Measurements from ENCODE around the gene ZCCHC14.
"Not testable (repeated sequence)": the region's sequence is repeated elsewhere in the genome, so short reads cannot be mapped to it uniquely, and the experiment has no call there.

The ZCCHC14 gene

DNA sequence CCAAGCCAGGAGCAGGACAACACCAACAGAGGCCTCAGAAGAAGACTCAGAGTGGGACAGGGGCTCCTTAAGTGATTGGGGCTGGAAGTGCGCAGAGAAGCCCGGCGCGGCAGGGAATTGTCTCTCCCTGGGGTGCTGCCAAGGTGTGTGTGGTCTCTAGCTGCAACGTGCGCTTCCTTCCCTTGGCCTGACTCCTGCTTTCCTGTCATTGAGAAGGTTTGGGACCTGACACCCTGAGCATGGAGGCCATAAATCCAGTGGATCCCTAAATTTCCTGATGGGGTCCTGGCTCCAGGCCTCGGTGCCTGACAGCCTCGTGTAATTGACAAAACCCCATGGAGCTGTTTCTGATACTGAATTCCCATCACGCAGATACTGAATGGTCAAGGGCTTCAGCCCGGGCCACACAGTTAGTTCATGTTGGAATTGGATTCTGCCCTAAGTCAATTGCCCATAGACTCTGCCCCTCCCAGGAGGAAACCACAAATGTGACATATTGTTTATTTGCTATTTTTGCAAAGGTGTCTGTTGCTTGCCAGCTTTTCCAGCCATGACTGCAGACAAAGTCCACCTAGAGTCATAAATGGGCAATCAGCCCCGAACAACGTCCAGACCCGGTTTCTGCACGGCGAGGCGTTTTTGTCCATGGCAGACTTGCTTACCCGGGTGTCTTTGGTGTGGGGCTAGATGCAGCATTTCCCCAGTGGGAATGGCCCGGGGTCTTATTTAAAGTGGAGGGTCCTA is 4.4 kb upstream of the ZCCHC14 start:
- not testable (repeated sequence) for DNase-seq (ENCODE audit: low read depth)

DNA sequence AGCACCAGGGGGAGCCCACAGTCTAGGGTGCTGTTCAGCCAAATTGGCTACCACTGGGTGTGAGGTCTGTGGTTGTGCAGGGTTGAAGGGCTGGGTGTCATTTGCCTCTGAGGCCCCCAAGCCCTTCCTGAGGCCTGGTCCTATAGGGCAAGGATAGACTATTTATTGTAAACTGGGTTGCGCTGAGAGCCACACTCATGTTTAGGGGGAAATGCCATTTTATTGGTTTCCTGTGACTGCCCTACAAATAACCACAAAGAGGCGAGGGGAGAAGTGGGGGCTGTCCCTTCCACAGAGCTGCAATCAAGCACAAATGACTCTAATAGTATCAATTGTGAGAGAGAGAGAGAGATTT is 3.6 kb upstream of the ZCCHC14 start:
- DNase-seq (ENCODE audit: low read depth): no peak

DNA sequence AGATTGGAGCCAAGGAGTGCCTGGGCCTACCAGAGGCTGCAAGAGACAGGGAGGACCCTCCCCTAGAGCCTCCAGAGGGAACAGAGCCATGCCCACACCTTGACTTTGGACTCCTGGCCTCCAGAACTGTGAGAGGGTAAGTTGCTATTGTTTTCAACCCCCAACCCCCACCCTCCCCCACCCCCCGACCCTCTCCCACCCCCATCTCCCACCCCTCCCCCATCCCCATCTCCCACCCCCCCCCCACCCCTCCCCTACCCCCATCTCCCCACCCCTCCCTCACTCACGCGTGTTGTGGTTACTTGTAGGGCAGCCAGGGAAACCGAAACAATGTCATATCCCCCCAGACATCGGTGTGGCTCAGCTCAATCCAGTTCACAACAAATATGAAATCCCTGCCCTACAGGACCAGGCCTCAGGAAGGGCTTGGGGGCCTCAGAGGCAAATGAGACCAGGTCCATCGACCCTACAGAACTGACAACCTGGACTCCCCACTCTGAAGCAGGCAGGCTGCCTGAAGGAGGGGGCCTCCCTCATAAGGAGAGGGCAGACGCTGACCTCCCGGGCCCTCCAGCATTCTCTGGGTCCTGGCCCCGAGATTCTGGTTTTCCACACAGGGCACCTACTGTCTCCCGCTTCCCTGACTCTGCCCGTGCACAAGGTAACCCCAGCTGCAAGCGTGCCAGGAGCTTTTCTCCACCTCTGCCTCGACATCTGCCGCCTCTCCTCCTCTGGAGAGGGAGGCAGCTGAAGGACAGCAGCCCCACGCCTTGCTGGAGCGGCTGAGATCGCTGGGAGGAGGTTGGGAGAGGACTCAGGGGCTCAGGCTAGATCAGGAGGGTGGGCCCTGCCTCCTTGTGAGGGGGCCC is 3.0 kb upstream of the ZCCHC14 start:
- DNase-seq (ENCODE audit: low read depth): no peak

DNA sequence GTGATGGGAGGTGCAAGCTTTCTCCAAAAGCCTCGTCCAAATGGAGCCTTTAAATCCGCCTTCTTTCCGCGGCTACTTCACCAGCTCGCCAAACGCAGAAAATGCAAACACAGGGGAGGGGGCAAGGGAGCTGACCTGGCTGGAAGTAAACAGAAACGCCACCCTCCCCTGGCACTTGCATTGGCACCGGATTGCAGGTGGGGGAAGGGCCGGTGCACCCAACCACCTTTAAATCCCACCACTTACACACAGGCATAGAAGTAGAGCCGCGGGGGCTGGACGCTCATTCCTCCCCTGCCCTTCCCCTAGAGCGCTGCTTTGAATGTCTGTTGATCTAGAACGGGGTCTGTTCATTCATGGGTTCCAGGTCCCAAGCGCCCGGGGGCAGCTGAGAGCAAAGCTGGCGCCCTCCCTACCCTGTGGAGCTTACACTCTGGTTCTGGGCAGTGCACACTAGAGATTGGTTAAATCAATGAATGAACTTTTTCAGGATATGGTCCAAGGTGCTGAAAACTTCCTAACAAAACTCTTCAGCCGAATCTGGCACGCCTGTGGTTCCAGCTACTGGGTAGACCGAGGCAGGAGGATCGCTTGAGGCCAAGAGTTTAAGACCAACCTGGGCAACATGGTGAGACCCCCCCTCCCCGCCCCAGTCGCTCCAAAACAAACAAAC is 920 bp upstream of the ZCCHC14 start:
- no peak for DNase-seq (ENCODE audit: low read depth)

DNA sequence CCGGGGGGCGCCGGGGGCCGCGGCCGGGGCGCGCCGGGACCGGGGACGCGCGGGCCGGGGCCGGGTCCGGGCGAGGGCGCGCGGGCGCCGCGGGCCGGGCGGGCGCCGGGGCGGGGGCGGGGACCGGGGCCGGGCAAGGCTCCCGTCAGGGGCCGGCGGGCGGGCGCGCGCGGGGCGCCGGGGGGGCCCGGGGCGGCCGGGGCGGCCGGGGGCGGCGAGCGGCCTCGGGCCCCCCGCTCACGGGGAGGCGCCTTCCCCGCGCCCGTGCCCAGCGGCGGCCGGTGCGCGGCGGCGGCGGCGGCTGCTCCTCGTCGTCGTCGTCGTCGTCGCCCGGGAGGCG is 563 bp downstream of the ZCCHC14 start:
- DNase-seq (ENCODE audit: low read depth): no peak

DNA sequence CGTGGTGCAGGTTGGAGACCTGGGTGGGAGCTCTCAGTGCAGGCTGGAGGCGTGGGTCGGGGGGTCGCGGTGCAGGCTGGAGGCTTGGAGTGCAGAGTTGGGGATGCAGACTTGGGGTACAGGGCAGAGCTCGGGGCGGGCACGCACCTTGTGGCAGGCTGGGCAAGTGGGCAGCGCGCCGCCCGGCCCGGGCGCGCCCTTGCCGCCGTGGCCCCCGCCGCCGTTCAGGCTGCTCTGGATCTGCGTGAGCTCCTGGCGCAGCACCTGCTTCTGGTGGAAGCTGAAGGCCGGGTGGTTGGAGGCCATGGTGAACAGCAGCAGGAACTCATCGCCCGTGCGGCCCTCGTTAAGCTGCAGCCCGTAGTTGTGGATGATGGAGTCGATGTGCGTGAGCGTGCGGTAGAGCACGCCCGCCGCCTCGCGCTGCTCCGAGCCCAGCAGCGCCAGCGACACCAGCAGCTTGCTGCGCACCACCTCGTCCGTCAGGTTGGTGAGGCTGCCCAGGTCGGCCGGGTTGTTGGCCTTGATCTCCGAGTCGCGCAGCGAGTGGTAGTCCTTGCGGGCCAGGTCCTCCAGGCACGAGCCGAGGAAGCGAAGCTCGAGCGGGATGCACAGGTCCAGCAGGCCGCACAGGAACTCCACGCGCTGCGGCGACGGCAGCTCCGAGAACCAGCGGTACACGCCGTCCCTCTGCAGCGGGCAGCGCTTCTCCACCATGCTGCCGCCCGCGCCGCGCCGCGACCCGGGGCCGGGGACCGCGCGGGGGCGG is 1.1 kb downstream of the ZCCHC14 start:
- DNase-seq (ENCODE audit: low read depth): no peak

DNA sequence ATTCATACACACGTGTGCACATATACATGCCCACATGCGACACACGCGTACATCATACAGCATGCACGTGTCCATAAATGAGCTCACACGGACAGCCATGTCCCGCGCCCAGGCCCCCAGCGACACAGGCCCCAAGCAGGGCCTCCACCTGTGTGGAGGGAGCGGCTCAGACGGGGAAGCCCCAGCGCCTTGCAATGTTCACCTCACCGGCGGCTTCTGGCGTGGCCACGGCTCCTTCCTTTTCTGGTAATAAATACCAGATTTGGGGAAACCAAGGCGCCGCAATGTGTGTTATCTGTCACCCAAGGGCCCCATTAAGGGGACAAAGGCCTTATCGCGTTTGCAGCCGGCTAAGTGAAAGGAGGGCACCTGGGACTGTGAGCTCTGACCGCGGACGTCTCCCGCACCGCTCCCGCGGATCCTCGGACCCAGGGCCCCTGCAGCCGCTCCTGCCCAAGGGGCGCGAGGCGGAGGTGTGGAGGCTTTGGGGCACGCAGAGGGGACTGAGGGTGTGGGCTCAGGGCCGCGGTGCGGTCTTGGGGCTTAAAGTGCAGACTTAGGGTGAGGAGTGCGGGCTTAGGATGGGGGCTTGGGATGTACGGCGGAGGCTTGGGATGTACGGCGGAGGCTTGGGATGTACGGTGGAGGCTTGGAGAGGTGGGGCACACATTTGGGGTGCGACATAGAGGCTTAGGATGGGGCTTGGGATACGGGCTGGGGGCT is 1.9 kb downstream of the ZCCHC14 start:
- not testable (repeated sequence) for DNase-seq (ENCODE audit: low read depth)

DNA sequence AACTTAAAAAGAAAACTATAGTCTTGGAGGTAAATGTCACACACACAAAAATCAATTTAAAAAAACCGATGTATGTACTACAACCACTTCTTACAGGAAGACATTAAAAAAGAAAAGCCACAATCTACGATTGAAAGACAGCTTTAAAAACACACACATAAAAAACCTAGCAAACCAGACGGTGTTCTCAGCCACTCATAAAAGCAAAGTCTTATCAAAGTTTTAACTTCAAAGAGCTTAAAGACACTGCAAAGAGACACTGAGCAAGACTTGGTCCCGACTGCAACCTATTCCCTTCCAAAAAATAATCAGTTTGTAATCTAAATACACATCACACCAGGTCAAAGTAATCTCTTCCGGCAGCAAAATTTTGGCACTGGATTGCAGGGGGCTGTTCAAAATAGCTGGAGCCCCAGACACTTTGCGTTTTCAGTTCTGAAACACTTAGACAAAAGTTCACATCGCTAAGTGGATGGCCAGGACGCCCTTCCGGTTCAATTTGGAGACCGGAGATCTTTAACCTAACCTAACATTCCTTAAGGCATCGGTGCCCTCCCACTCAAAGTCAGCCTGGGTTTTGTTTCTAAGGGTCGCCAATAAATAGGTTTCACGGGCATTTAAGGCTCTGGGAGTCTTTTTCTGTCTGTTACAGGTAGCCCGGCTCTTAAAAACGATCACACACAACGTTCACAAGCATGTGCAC is 2.6 kb downstream of the ZCCHC14 start:
- DNase-seq (ENCODE audit: low read depth): no peak

DNA sequence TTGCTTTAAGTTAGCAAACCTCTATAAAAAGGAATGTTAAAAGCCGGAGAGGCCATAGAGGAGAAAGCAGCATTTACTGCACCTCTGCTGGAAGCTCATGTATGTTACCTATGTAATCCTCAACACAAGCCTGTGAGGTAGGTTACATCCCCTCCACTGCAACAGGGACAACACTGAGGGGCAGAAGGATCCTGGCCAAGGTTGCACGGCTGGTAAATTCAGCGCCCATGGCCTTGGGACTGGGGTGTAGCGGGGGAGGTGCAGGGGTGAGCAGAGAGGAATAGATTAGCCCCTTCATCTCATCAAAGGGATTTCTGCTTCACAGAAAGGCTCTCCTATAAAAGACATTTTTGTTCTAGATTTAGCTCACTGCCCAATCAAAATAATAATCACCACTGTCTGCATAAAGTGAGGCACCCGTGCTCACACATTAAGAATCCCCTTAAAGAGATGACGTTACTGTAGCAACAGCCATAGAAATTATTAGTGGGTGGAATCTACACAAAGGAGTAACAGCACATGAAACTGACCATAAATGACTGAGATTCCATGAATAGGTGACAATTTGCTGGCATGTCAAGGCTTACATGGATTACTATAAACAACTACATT is 3.3 kb downstream of the ZCCHC14 start:
- DNase-seq (ENCODE audit: low read depth): no peak

DNA sequence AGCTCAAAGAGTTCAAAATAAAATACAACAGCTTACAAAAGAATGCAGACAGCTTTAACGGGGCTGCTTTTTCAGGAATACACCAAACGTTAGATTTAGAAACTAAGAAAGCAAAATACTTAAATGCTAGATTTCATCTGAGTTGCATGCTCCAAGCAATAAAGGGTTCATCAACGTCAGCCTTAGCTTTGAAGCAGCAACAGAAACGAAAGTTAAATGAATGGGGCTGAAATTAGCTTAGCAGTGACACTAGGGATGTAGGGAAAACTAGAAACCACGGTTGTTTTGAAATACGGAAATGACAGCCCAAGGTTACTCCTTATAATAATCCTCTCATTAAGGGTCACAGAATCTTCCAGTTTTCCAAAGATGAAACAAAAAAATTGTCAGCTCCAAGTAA is 3.9 kb downstream of the ZCCHC14 start:
- DNase-seq (ENCODE audit: low read depth): not testable (repeated sequence)

DNA sequence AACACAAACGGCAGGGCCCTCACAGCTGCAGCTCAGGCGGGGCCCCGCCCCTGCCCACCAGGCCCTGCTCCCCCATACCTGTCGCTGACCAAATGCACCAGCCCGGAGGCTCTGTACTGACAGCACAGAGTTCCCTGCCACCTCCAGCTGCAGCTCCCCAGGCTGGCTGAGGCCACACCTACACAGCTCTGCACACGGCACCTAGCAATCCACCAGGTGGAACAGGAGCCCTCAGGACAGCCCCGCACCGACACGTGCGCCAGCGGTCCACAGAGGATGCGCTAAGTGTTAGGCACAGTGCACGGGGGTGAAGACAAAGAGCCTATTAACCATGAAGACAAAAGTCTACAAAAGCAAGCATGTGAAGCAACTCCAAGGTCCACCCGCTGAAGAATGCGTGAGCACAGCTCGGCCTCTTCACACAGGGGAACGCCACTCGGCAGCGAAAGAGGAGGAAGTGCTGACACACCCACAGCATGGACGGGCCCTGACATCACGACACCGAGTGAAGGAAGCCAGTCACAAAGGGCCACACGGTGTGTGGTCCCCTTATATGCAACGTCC is 5.4 kb downstream of the ZCCHC14 start:
- no peak for DNase-seq (ENCODE audit: low read depth)

DNA sequence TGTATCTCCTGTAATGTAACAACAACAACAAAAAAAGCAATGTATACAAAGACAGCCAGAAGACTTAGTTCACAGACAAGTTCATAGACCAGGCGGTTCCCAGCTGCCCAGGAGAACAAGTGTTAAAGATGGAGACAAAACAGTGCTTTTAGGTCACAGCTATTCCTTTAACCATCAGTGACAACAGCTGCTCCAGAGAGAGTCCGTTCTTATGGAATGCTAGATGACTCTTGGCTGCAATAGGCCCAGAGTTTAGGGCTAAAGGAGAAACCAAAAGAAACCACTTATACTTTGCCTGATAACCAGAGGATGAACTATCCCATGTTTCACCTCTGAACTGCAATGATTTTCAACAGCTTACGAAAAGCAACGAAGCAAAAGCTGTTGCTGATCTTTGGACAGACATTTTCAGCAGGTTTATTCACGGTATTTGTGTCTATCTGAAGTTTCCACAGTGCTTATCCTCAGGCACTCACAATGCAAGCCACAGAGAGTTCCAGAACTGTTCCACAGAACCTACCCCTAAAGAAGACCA is 6.0 kb downstream of the ZCCHC14 start:
- no peak for DNase-seq (ENCODE audit: low read depth)

DNA sequence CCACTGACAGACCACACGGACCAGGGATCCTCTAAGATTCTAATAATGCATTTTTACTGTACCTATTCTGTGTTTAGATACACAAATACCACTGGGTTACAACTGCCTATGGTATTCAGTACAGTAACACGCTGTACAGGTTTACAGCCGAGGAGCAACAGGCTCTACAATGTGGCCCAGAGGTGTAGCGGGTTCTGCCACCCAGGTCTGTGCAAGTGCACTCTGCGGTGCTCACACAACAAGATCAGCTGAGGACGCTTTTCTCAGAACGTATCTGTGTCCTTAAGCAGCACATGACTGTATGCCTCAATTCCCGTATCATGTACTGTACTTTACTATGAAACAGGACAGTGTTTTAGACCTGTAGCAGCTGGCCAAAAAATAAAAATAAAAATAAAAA is 6.5 kb downstream of the ZCCHC14 start:
- DNase-seq (ENCODE audit: low read depth): no peak

DNA sequence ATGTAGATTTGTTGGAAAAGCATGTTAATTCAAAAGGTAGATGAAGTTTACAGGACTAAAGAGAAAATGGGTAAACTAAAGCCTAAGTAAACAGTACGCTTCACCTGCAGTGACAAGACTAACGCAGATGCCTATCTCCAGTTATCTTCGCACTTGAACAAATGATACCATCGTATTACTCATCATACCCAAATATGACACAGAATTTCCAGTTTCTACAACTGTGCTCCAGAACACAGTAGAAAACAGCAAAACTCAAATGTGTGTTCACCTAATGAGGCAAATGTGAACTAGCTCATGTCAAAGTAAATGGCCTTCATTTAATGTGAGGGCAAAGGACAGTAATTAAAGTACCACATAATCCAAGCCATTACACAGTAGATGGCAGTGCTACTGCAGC is 7.0 kb downstream of the ZCCHC14 start:
- not testable (repeated sequence) for DNase-seq (ENCODE audit: low read depth)

DNA sequence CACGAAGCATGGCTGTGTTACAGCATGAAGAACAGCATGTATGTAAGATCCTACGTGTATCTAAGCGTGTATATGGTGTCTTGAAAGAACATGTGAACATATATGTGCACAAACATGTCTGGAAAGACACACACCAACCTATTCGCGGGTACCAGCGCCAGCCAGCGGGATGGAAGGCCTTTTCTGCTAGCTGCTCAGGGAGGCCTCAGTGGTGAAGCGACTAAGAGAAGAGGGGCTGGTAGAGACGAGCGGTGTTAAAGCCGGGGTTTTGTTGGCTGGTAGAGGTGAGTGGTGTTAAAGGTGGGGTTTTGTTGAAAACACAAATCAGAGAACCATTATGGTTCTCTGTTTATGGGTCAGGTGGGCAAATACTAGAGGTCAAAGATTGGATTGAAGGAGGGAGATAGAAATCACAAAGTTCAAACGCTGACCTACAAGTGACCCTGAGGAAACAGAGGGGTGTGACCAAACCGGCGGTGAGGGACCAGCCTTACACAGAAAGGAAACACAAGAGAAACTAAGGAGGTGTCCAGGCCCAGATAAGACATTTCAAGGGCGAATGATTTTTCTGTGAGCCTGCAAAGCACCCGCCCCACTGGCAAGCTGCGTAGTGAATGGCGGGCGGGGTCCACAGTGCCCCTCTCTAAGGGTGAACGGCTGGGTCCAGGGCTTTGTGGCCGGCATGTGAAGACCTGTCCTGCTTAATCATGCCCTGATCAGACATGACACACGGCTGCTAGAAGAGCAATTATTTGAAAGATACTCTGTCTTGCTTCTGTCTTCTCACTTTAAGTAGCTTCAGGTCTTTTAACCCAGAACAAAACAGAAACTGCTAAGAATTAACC is 8.1 kb downstream of the ZCCHC14 start:
- DNase-seq (ENCODE audit: low read depth): no peak

DNA sequence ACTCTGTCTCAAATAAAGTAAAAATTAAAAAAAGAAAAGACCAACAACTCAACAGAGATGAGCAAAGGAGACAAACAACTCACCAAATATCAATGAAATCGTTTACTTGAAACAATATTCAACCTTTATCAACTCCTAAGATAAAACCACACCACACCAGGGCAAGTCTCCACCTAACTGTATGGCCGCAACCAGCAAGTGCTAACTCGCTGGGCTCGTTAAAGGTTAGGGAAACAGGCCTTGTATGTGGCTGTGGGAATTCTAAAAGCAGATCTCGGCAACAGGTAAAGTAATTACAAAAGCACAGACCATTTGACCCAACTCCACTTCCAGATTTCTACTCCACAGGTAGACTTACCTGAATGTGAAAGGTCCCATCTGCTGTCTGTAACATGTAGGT is 9.3 kb downstream of the ZCCHC14 start:
- no peak for DNase-seq (ENCODE audit: low read depth)

DNA sequence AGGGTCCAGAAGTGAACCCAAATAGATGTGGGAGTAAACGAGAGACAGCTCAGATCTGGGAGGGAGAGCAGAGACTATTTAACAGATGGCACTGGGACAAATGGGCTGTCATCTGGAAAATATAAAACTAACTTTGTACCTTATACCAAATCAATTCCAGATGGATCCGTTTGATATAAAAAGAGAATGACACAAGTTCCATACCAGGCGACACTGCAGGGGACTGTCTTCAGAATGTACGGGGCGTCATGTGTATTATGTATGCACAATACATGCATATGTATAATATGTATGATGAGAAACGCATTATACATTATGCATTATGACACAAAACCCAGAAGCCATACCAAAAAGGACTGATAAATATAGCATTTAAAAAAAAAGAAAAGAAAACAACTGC is 10.2 kb downstream of the ZCCHC14 start:
- DNase-seq (ENCODE audit: low read depth): not testable (repeated sequence)

DNA sequence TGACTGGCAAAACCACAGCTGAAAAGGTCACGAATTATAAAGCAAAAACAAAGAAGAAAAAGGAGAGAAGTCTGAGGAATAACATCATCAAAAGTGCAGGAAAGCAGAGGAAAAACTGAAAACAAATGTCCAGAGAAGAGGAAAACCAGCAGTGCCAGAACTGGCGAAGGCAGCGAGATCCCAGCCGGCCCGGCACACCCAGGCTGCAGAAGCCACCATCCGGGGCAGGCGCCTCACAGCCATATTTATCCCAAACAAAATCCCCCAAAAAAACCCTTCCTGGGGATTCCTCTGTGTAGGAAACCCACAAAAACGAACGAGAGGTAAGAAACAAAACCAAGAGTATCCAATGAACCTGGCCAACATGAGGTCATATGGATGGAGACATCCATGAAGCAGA is 10.6 kb downstream of the ZCCHC14 start:
- no peak for DNase-seq (ENCODE audit: low read depth)

DNA sequence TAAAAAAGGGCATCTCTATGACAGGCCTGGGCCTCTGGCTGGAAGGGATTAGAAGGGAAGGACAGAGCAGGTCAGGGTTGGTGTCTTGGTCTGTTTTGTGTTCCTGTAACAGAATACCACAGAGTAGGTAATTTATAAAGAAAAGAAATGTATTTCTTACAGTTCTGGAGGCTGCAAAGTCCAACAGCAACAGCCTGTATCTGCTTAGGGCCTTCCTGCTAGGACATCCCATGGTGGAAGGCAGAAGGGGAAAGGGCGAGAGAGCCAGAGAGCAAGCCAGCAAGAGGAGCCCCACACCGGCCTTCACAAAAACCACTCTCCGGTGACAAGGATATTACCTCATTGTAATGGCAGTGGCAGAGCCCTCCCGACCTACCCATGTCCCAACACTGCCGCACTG is 11.1 kb downstream of the ZCCHC14 start:
- not testable (repeated sequence) for DNase-seq (ENCODE audit: low read depth)
